HEK293 (cell line): ENCODE measurements around the gene AVPR1B.

Experiments used
- CTCF ChIA-PET: fragments of 350-600 bp; formaldehyde crosslinking; extraction: SDS; loops from one replicate; lab custom pipeline; 2021; ENCODE audit warnings: antibody characterized with exemption; lab: Yijun Ruan, JAX
- POLR2A ChIA-PET: fragments of 300-600 bp; formaldehyde crosslinking; extraction: SDS; loops from one replicate; lab custom pipeline; 2020; ENCODE audit warnings: antibody characterized with exemption, inconsistent platforms; lab: Yijun Ruan, JAX
- H3K27ac ChIP-seq: fragments of 200-500 bp; sonication (Bioruptor generic); 2 replicates; pipeline ENCODE4 v1.5.1; 2014; ENCODE audit warnings: low read depth, low read length, control low read depth, inconsistent platforms; ENCODE audit errors: extremely low read depth
- H3K36me3 ChIP-seq, 2 experiments: fragments of 200-500 bp in 1 of 2; sonication (Bioruptor generic) in 1 of 2; 1 replicate in 1 of 2; 2 replicates in 1 of 2; pipeline ENCODE4 v1.5.1; 2014 to 2017; ENCODE audit warnings: inconsistent platforms in 2 of 2, low read length in 2 of 2; ENCODE audit not compliant: control insufficient read depth in 2 of 2, insufficient read depth in 1 of 2
- H3K4me1 ChIP-seq: fragments of 200-500 bp; sonication (Bioruptor generic); 2 replicates; pipeline ENCODE4 v1.5.1; 2014; ENCODE audit warnings: mild to moderate bottlenecking, low read length, inconsistent platforms; ENCODE audit not compliant: control insufficient read depth, insufficient read depth
- H3K4me3 ChIP-seq: 2 replicates; pipeline ENCODE4 v1.5.1; 2011; ENCODE audit warnings: low read depth, mild to moderate bottlenecking, control low read depth, low read length, moderate library complexity
- H3K9me3 ChIP-seq: fragments of 200-500 bp; sonication (Bioruptor generic); 2 replicates; pipeline ENCODE4 v1.5.1; 2014; ENCODE audit warnings: low read depth, low read length, inconsistent platforms; ENCODE audit not compliant: control insufficient read depth, insufficient read depth
- KLF7 ChIP-seq: fragments of 450-650 bp; formaldehyde crosslinking; IDR thresholded peaks from 2 replicates; pipeline ENCODE4 v1.5.1; 2016; ENCODE audit warnings: missing biosample characterization, missing genetic modification characterization, borderline replicate concordance
- KLF8 ChIP-seq: fragments of 450-650 bp; formaldehyde crosslinking; IDR thresholded peaks from 2 replicates; pipeline ENCODE4 v1.5.1; 2016; ENCODE audit warnings: missing biosample characterization, missing genetic modification characterization
- SETDB1 ChIP-seq: IDR thresholded peaks from one replicate; pipeline ENCODE4 v1.6.1; 2017; ENCODE audit warnings: mild to moderate bottlenecking, low read length, moderate library complexity, mixed read lengths; ENCODE audit not compliant: insufficient read length
- ZBTB8A ChIP-seq: fragments of 450-650 bp; formaldehyde crosslinking; IDR thresholded peaks from 2 replicates; pipeline ENCODE4 v1.5.1; 2016; ENCODE audit warnings: missing biosample characterization, missing genetic modification characterization
- ZNF133 ChIP-seq: fragments of 450-650 bp; formaldehyde crosslinking; IDR thresholded peaks from 2 replicates; pipeline ENCODE4 v1.5.1; 2016; ENCODE audit warnings: missing biosample characterization, missing genetic modification characterization
- ZNF2 ChIP-seq: fragments of 450-650 bp; formaldehyde crosslinking; IDR thresholded peaks from 2 replicates; pipeline ENCODE4 v1.5.1; 2016; ENCODE audit warnings: missing biosample characterization, missing genetic modification characterization
- ZNF292 ChIP-seq: fragments of 450-650 bp; formaldehyde crosslinking; IDR thresholded peaks from 2 replicates; pipeline ENCODE4 v1.5.1; 2016; ENCODE audit warnings: low read depth, missing biosample characterization, missing genetic modification characterization, borderline replicate concordance
- ZNF473 ChIP-seq: fragments of 450-650 bp; formaldehyde crosslinking; IDR thresholded peaks from 2 replicates; pipeline ENCODE4 v1.5.1; 2017; ENCODE audit warnings: missing biosample characterization, missing genetic modification characterization
- ZNF571 ChIP-seq: fragments of 450-650 bp; formaldehyde crosslinking; IDR thresholded peaks from 2 replicates; pipeline ENCODE4 v1.5.0; 2017; ENCODE audit warnings: missing biosample characterization, missing genetic modification characterization
- ZNF623 ChIP-seq: fragments of 450-650 bp; formaldehyde crosslinking; IDR thresholded peaks from 2 replicates; pipeline ENCODE4 v1.5.1; 2016; ENCODE audit warnings: missing biosample characterization, missing genetic modification characterization
- ZNF701 ChIP-seq: fragments of 450-650 bp; formaldehyde crosslinking; IDR thresholded peaks from 2 replicates; pipeline ENCODE4 v1.5.1; 2016; ENCODE audit warnings: missing biosample characterization, missing genetic modification characterization
- ZNF830 ChIP-seq: fragments of 450-650 bp; IDR thresholded peaks from 2 replicates; pipeline ENCODE4 v1.5.0; 2018; ENCODE audit warnings: missing biosample characterization, missing genetic modification characterization, low read depth, mild to moderate bottlenecking, moderate library complexity
- ZNF843 ChIP-seq: fragments of 450-650 bp; formaldehyde crosslinking; IDR thresholded peaks from 2 replicates; pipeline ENCODE4 v1.5.1; 2016; ENCODE audit warnings: missing biosample characterization, missing genetic modification characterization
- ZSCAN16 ChIP-seq: fragments of 450-650 bp; formaldehyde crosslinking; IDR thresholded peaks from 2 replicates; pipeline ENCODE4 v1.5.1; 2016; ENCODE audit warnings: missing biosample characterization, missing genetic modification characterization
- TF ChIP-seq, protein P1 (sequence below): IDR thresholded peaks from 2 replicates; pipeline ENCODE4 v1.6.1; 2011; ENCODE audit warnings: mild to moderate bottlenecking, low read depth, low read length, borderline replicate concordance
- TF ChIP-seq, protein P2 (sequence below): fragments of 450-650 bp; formaldehyde crosslinking; IDR thresholded peaks from 2 replicates; pipeline ENCODE4 v1.5.1; 2016; ENCODE audit warnings: missing biosample characterization, missing genetic modification characterization

The AVPR1B gene

DNA sequence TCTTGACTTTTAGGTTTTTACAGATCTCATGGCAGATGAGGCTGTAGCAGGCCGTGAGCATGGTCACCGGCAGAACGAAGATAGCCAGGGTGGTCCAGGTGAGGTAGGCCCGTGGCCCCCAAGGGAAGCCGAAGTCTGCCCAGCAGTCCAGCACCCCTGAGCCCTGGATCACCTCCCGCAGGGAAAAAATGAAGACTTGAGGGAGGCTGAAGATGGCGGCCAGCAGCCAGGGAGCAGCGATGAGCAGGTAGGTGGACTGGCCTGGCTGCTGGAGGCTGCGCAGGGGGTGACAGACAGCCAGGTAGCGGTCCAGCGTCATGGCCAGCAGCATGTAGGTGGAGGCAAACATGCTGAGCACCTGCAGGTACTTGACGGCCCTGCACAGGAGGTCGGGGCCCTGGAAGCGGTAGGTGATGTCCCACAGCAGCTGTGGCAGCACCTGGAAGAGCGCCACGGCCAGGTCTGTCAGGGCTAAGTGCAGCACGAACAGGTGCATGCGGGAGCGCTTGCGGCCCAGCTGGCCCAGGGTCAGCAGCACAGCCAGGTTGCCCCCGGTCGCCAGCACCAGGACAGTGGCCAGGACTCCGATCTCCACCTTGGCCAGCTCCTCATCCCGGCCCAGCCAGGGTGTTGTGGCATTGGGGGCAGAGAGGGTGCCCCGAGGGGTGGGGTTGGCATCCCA is 856 bp downstream of the AVPR1B start:
- no peaks in the 10 kb centered on the region for H3K4me1 ChIP-seq
- ChIA-PET POLR2A (no interaction called here), CTCF (interaction anchor here (1.8 kb wide), 1 partner anchor 139 kb away, joined by 6 read pairs; no protein-coding TSS in a partner anchor)
- H3K9me3 ChIP-seq: no peaks in the 10 kb centered on the region; the same call in 1 of the 2 replicates
- TF ChIP-seq ZNF473 (tag by site-specific recombination): no peak
- TF ChIP-seq ZSCAN16: no peak
- TF ChIP-seq ZNF701: no peak
- TF ChIP-seq, protein P1, sequence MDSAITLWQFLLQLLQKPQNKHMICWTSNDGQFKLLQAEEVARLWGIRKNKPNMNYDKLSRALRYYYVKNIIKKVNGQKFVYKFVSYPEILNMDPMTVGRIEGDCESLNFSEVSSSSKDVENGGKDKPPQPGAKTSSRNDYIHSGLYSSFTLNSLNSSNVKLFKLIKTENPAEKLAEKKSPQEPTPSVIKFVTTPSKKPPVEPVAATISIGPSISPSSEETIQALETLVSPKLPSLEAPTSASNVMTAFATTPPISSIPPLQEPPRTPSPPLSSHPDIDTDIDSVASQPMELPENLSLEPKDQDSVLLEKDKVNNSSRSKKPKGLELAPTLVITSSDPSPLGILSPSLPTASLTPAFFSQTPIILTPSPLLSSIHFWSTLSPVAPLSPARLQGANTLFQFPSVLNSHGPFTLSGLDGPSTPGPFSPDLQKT: no peak
- no peak for TF ChIP-seq ZNF843 (tag by site-specific recombination)
- TF ChIP-seq, protein P2, sequence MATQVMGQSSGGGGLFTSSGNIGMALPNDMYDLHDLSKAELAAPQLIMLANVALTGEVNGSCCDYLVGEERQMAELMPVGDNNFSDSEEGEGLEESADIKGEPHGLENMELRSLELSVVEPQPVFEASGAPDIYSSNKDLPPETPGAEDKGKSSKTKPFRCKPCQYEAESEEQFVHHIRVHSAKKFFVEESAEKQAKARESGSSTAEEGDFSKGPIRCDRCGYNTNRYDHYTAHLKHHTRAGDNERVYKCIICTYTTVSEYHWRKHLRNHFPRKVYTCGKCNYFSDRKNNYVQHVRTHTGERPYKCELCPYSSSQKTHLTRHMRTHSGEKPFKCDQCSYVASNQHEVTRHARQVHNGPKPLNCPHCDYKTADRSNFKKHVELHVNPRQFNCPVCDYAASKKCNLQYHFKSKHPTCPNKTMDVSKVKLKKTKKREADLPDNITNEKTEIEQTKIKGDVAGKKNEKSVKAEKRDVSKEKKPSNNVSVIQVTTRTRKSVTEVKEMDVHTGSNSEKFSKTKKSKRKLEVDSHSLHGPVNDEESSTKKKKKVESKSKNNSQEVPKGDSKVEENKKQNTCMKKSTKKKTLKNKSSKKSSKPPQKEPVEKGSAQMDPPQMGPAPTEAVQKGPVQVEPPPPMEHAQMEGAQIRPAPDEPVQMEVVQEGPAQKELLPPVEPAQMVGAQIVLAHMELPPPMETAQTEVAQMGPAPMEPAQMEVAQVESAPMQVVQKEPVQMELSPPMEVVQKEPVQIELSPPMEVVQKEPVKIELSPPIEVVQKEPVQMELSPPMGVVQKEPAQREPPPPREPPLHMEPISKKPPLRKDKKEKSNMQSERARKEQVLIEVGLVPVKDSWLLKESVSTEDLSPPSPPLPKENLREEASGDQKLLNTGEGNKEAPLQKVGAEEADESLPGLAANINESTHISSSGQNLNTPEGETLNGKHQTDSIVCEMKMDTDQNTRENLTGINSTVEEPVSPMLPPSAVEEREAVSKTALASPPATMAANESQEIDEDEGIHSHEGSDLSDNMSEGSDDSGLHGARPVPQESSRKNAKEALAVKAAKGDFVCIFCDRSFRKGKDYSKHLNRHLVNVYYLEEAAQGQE (tag by site-specific recombination): peak; percentile 82
- no peak overlapping the region for H3K27ac ChIP-seq
- H3K36me3 ChIP-seq: no peaks in the 10 kb centered on the region
- H3K4me3 ChIP-seq: no peak overlapping the region

DNA sequence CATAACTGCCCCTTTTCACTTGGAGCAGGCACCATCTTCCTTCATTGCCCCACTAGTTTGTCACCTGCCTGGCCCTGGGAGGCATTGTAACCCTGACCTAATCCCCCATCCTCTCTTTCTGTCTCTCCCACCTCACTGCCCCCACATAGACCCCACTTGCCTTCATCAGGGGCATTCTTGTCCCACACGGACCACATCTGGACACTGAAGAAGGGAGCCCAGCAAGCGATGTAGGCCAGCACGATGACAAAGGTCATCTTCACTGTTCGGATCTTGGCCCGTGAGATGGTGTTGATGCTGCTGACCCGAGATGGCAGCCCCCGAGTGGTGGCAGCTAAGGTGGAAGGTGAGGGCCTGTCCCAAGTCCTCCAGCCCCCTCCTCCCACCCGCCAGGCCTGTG is 1.4 kb downstream of the AVPR1B start:
- no peaks in the 10 kb centered on the region for H3K4me1 ChIP-seq
- POLR2A ChIA-PET: no interaction called here
- H3K36me3 ChIP-seq: no peaks in the 10 kb centered on the region
- no peaks in the 10 kb centered on the region; the same call in 1 of the 2 replicates for H3K9me3 ChIP-seq
- CTCF ChIA-PET: interaction anchor here (0.6 to 1.8 kb wide), 3 partner anchors 96 to 139 kb away, joined by 3 to 6 read pairs (median 3); no protein-coding TSS in a partner anchor
- H3K27ac ChIP-seq: no peak overlapping the region
- TF ChIP-seq ZBTB8A (tag by site-specific recombination): no peak
- TF ChIP-seq ZNF2 (tag by site-specific recombination): no peak
- TF ChIP-seq ZNF830 (tag by site-specific recombination): no peak
- no peak for TF ChIP-seq KLF8 (tag by site-specific recombination)
- no peak for TF ChIP-seq ZNF292
- no peak for TF ChIP-seq SETDB1
- no peak for TF ChIP-seq ZNF623 (tag by site-specific recombination)
- no peak overlapping the region for H3K4me3 ChIP-seq

DNA sequence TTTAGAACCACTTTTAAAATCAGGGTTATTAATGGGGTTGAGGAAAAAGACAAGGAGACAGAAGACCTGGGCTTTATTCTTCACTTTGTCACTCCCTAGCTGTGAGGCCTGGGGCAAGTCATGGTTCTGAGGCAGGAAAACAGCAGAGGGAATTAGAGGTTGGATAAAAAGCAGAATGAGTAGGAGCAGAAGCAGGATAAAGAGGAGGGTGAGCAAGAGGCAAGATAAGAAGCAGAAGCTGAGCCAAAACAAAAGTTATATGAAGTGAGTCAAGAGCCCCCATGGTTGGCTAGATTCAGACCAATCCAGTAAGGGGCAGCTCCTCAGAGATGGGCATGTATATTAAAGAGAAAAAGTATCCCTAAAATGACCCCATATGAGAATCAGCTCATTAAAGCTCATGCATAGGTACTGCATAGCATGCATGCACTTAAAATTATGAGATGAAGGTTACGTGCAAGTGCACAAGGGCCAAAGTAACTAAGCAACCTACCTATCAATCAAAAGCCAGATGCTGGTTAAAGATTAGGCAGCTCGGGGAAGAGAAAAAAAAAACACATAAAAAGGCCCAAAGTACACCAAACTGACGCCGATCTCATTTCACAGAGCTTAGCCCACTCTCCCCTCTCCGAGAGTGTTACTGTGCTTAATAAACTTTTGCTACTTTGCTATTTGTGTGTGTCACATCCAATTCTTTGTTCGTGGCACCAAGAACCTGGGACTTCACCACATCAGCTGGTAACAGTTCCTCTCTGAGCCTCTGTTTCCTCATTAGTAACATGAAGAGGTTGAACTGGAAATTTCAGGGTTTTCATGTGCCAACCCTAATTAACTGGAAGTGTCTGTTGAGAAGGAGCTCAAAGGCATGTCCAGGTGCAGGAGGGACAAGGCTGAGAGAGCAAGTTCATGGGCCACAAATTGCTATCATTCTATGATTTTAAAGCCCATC is 2.2 kb downstream of the AVPR1B start:
- ChIA-PET POLR2A (no interaction called here), CTCF (interaction anchor here (0.6 to 1.8 kb wide), 5 partner anchors 9 to 138 kb away, joined by 3 to 12 read pairs (median 4); no protein-coding TSS in a partner anchor)
- Histone ChIP-seq H3K36me3 (no peaks in the 10 kb centered on the region), H3K9me3 (no peaks in the 10 kb centered on the region), H3K4me1 (no peaks in the 10 kb centered on the region), H3K27ac (no peak overlapping the region), H3K4me3 (no peak overlapping the region)
- TF ChIP-seq ZNF292 (no peak), KLF7 (tag by site-specific recombination) (no peak), ZNF133 (peak; percentile 38; the same call in 1 of the 2 replicates), ZNF571 (no peak)
